Calu3 (cell line): Measurements from ENCODE around the gene CENPU. TPM values are rescaled to one million over a fixed set of nuclear protein-coding genes. Genes with fewer than 3 reads are reported as not detected.

Source experiments
- BruUV-seq: library from RNA; stranded (reverse); fragments of 400-500 nt; replicated peaks from 2 replicates; lab custom pipeline; 2021; lab: Mats Ljungman, UMichigan
- CTCF ChIA-PET: fragments of 300-600 bp; sonication (Branson Sonifier 250); formaldehyde crosslinking; loops from one replicate; lab custom pipeline; 2022; ENCODE audit warnings: antibody characterized with exemption; lab: Charles Lee
- DNase-seq: peaks from one replicate; pipeline ENCODE4 v3.0.0; 2022
- H3K27ac Mint-ChIP-seq: one replicate; pipeline ENCODE4 v1.8.0; 2022; ENCODE audit warnings: mixed read lengths; ENCODE audit not compliant: unreplicated experiment
- H3K27me3 Mint-ChIP-seq: one replicate; pipeline ENCODE4 v1.8.0; 2022; ENCODE audit warnings: mixed read lengths; ENCODE audit not compliant: unreplicated experiment
- H3K36me3 Mint-ChIP-seq: one replicate; pipeline ENCODE4 v1.8.0; 2022; ENCODE audit warnings: mild to moderate bottlenecking, moderate library complexity, mixed read lengths; ENCODE audit not compliant: insufficient read depth, unreplicated experiment
- H3K4me1 Mint-ChIP-seq: one replicate; pipeline ENCODE4 v1.8.0; 2022; ENCODE audit warnings: mild to moderate bottlenecking, low read depth, mixed read lengths; ENCODE audit not compliant: unreplicated experiment
- H3K4me3 Mint-ChIP-seq: one replicate; pipeline ENCODE4 v1.8.0; 2022; ENCODE audit warnings: mild to moderate bottlenecking, low read depth, moderate library complexity, mixed read lengths; ENCODE audit not compliant: unreplicated experiment
- H3K9me3 Mint-ChIP-seq: one replicate; pipeline ENCODE4 v1.8.0; 2022; ENCODE audit warnings: low read depth, mixed read lengths; ENCODE audit not compliant: unreplicated experiment
- CTCF ChIP-seq: fragments of 200-600 bp; IDR thresholded peaks from one replicate; pipeline ENCODE4 v1.8.0; 2022; ENCODE audit warnings: antibody characterized with exemption; ENCODE audit not compliant: unreplicated experiment
- intact Hi-C: fragments of 100-400 bp; cut with micrococcal nuclease; formaldehyde crosslinking; loops from one replicate; pipeline ENCODE4 v1.10.0; 2022; ENCODE audit not compliant: unreplicated experiment
- total RNA-seq: library from RNA; stranded (reverse); gene quantifications from 2 replicates; pipeline ENCODE4 v1.2.3, GENCODE V29; 2022

The CENPU gene
- total RNA-seq, 1 experiment from 2014 or later: 79.2 TPM

GRCh38 chr4:184693056-184693455 is 40.8 kb downstream of the CENPU start:
- H3K4me3 Mint-ChIP-seq: no peak overlapping the region
- H3K27me3 Mint-ChIP-seq: no peaks in the 10 kb centered on the region
- H3K36me3 Mint-ChIP-seq: peaks cover 20% of the 10 kb centered on the region
- intact Hi-C loops: no loop called here
- no peak for DNase-seq
- CTCF ChIA-PET: no interaction called here
- no peak for TF ChIP-seq CTCF
- no peaks in the 10 kb centered on the region for H3K9me3 Mint-ChIP-seq
- no peak overlapping the region for H3K27ac Mint-ChIP-seq
- H3K4me1 Mint-ChIP-seq: no peaks in the 10 kb centered on the region
- no TSS peak for BruUV-seq

- H3K4me1 Mint-ChIP-seq: no peaks in the 10 kb centered on the region
Measured at GRCh38 chr4:184689681-184690080, 44.2 kb downstream of the CENPU start.

GRCh38 chr4:184688447-184688846 is 45.4 kb downstream of the CENPU start:
- Mint-ChIP-seq H3K9me3 (no peaks in the 10 kb centered on the region), H3K4me1 (no peaks in the 10 kb centered on the region), H3K27me3 (no peaks in the 10 kb centered on the region), H3K4me3 (no peak overlapping the region), H3K27ac (peak overlapping the region; percentile 56), H3K36me3 (peaks cover 12% of the 10 kb centered on the region)
- CTCF ChIA-PET: no interaction called here
- no TSS peak for BruUV-seq
- intact Hi-C loops: no loop called here
- TF ChIP-seq CTCF: no peak
- peak; percentile 69 for DNase-seq

More at GRCh38 chr4:184689681-184690080, 44.2 kb downstream of the CENPU start:
- TF ChIP-seq CTCF: no peak
- no peaks in the 10 kb centered on the region for H3K27me3 Mint-ChIP-seq
- CTCF ChIA-PET: no interaction called here
- BruUV-seq: no TSS peak
- DNase-seq: no peak
- no peaks in the 10 kb centered on the region for H3K9me3 Mint-ChIP-seq
- peak overlapping the region; percentile 56 for H3K27ac Mint-ChIP-seq
- intact Hi-C loops: no loop called here
- no peak overlapping the region for H3K4me3 Mint-ChIP-seq
- H3K36me3 Mint-ChIP-seq: peaks cover 21% of the 10 kb centered on the region

- Mint-ChIP-seq H3K27me3 (no peaks in the 10 kb centered on the region), H3K9me3 (no peaks in the 10 kb centered on the region), H3K4me3 (no peak overlapping the region), H3K4me1 (no peaks in the 10 kb centered on the region), H3K36me3 (peaks cover 11% of the 10 kb centered on the region), H3K27ac (peak overlapping the region; percentile 56)
- BruUV-seq: no TSS peak
- CTCF ChIA-PET: no interaction called here
- DNase-seq: no peak
- TF ChIP-seq CTCF: no peak
- intact Hi-C loops: no loop called here
Measured at GRCh38 chr4:184688005-184688404, 45.9 kb downstream of the CENPU start.
